Lower leg skin (tissue), 3 donors: ENCODE data around the gene MCTP1.

ENCODE experiments used
- POLR2A ChIP-seq, 2 donors: fragments of 450-650 bp; IDR thresholded peaks; one replicate each; pipeline ENCODE4 v1.6.1; 2016 to 2017; ENCODE audit warnings: antibody characterized with exemption in 2 of 2, mild to moderate bottlenecking in 1 of 2, moderate library complexity in 1 of 2
- TF ChIP-seq, protein P1 (sequence below), 3 donors: fragments of 450-650 bp; IDR thresholded peaks; one replicate each; pipeline ENCODE4 v1.5.1; 2016; ENCODE audit warnings: antibody characterized with exemption in 3 of 3, mild to moderate bottlenecking in 3 of 3, moderate library complexity in 2 of 3

DNA sequence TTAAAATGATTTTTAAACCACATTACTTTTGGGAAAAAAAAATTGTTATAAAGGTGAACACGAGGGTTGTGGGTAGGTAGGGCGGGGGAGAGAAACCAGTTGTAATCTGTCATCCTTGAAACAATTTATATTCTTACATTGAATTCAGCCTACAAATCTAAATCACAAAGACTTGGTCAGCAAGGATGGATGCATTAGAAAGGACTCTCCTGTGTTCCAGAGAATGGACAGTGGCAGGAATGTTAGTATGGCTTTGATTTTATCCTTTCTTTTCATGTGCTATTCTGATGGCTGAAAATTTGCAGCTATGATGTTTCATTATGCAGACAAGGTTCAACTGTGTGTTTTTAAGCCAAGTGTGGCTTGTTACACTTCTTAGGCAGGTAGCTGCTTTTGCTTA is 431.8 kb downstream of the MCTP1 start:
- no peak for TF ChIP-seq POLR2A (IDR thresholded peaks at IDR 0.05)
- TF ChIP-seq, protein P1, sequence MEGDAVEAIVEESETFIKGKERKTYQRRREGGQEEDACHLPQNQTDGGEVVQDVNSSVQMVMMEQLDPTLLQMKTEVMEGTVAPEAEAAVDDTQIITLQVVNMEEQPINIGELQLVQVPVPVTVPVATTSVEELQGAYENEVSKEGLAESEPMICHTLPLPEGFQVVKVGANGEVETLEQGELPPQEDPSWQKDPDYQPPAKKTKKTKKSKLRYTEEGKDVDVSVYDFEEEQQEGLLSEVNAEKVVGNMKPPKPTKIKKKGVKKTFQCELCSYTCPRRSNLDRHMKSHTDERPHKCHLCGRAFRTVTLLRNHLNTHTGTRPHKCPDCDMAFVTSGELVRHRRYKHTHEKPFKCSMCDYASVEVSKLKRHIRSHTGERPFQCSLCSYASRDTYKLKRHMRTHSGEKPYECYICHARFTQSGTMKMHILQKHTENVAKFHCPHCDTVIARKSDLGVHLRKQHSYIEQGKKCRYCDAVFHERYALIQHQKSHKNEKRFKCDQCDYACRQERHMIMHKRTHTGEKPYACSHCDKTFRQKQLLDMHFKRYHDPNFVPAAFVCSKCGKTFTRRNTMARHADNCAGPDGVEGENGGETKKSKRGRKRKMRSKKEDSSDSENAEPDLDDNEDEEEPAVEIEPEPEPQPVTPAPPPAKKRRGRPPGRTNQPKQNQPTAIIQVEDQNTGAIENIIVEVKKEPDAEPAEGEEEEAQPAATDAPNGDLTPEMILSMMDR (IDR thresholded peaks at IDR 0.05): no peak
